Nephron progenitor cell (in vitro differentiated cells): ENCODE results near the gene PCSK6.

ENCODE experiments used
- DNase-seq: peaks from one replicate; pipeline ENCODE4 v3.0.0; 2021
- H3K27ac Mint-ChIP-seq: 2 replicates; pipeline ENCODE4 v1.8.0; 2021; ENCODE audit warnings: mild to moderate bottlenecking, moderate library complexity, mixed read lengths
- H3K27me3 Mint-ChIP-seq: 2 replicates; pipeline ENCODE4 v1.8.0; 2021; ENCODE audit warnings: mild to moderate bottlenecking, low read depth, mixed read lengths; ENCODE audit not compliant: poor library complexity
- H3K36me3 Mint-ChIP-seq: 2 replicates; pipeline ENCODE4 v1.8.0; 2021; ENCODE audit warnings: low read depth, mixed read lengths
- H3K4me1 Mint-ChIP-seq: 2 replicates; pipeline ENCODE4 v1.8.0; 2021; ENCODE audit warnings: mixed read lengths
- H3K4me3 Mint-ChIP-seq: 2 replicates; pipeline ENCODE4 v1.8.0; 2021; ENCODE audit warnings: mild to moderate bottlenecking, moderate library complexity, mixed read lengths
- H3K9me3 Mint-ChIP-seq: 2 replicates; pipeline ENCODE4 v1.8.0; 2021; ENCODE audit warnings: mild to moderate bottlenecking, moderate library complexity, mixed read lengths
- TF ChIP-seq, protein P1 (sequence below): fragments of 200-600 bp; sonication (generic); IDR thresholded peaks from 2 replicates; pipeline ENCODE4 v1.5.0; 2021; ENCODE audit warnings: antibody characterized with exemption

PCSK6 gene

DNA sequence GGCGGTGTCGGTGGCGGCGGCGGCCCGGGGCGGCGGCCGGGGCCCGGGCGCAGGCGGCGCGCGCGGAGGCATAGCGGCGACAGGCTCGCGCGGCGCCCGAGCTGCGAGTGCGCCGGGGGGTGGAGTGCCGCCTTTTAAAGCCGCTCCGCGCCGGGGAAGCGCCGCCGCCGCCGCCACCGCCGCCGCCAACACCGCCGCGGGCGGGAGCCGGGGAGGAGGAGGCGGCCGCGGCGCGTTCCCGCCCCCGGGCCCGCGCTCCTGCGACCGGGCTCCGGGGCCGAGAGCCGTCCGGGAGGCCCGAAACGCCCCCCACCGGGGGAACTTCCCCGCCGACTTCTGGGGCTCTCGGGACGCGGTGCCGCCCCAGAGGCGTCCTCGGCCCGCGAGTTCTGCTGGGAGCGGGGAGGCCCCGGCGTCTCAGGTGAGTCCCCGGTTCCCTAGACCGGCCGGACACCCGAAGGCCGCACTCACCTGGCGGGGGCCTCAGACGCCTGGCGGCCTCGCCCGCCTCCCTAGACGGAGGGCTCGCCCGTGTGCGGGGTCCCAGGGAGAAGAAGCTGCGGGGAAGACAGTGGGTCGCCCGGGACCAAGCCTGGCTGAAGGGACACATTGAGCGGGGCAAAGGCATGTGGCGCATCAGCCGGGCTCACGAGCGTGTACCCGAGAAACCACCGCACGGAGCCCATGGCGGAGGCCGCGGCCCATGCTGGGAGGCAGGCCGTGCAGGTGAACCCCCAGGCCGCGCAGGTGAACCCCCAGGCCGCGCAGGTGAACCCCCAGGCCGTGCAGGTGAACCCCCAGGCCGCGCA lies at the start of gene PCSK6:
Gene PCSK6 (minus strand): TSS at position 109 of the 809 bp plus-strand sequence. CDS start 37 bp downstream, at position 72.
- no peaks in the 10 kb centered on the region for H3K36me3 Mint-ChIP-seq
- H3K27me3 Mint-ChIP-seq, result peaks cover 69% of the 10 kb centered on the region
- no peak within 1 kb of the TSS for H3K27ac Mint-ChIP-seq
- H3K9me3 Mint-ChIP-seq, result peaks cover 7% of the 10 kb centered on the region
- TF ChIP-seq, protein P1, sequence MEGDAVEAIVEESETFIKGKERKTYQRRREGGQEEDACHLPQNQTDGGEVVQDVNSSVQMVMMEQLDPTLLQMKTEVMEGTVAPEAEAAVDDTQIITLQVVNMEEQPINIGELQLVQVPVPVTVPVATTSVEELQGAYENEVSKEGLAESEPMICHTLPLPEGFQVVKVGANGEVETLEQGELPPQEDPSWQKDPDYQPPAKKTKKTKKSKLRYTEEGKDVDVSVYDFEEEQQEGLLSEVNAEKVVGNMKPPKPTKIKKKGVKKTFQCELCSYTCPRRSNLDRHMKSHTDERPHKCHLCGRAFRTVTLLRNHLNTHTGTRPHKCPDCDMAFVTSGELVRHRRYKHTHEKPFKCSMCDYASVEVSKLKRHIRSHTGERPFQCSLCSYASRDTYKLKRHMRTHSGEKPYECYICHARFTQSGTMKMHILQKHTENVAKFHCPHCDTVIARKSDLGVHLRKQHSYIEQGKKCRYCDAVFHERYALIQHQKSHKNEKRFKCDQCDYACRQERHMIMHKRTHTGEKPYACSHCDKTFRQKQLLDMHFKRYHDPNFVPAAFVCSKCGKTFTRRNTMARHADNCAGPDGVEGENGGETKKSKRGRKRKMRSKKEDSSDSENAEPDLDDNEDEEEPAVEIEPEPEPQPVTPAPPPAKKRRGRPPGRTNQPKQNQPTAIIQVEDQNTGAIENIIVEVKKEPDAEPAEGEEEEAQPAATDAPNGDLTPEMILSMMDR, result no peak
- peak; percentile 74 for DNase-seq
- peaks cover 7% of the 10 kb centered on the region for H3K4me1 Mint-ChIP-seq
- H3K4me3 Mint-ChIP-seq, result peak within 1 kb of the TSS; percentile 79

DNA sequence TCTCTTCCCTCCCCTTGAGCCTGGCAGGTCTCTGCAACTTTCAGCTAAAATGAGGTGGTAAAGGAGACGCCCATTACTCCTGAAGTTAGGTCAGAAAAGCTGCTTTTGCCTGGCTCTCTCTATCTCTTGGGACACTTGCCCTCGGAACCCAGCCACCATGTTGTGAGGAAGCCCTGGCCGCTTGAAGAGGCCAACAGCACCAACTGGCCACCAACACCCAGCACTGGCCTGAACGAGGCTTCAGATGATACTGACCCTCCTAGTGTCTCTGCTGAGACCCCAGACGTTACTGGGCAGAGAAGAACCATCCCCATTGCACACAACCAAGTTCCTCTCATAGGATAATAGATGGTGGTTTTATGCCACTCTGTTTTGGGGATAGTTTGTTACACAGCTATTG lies 49.5 kb upstream of the PCSK6 start:
- Mint-ChIP-seq H3K4me3 (no peak overlapping the region), H3K27ac (no peak overlapping the region), H3K9me3 (no peaks in the 10 kb centered on the region), H3K27me3 (peaks cover 4% of the 10 kb centered on the region), H3K36me3 (no peaks in the 10 kb centered on the region), H3K4me1 (peaks cover 29% of the 10 kb centered on the region)
- TF ChIP-seq, protein P1, result no peak
- no peak for DNase-seq

DNA sequence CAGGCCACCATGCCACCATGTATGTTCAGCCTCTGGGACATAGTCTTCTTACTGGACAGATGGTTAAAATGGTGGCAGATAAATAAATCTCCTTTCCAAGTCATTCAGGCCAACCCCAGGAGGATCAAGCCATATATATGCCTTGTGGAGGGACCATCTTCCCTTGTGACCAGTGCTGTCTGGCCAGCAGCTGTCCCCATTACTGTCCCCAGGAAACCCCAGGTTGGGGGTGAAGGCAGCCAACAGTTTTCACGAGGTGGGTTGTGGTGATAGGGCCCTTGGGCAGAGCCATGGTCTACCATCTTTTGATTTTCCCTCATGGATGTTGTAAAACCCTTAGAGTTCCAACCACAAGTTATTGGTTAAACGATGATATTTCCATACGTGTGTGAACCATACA lies 48.7 kb upstream of the PCSK6 start:
- H3K27ac Mint-ChIP-seq, result no peak overlapping the region
- no peak overlapping the region for H3K4me3 Mint-ChIP-seq
- peaks cover 29% of the 10 kb centered on the region for H3K4me1 Mint-ChIP-seq
- peaks cover 4% of the 10 kb centered on the region for H3K27me3 Mint-ChIP-seq
- H3K9me3 Mint-ChIP-seq, result no peaks in the 10 kb centered on the region
- no peaks in the 10 kb centered on the region for H3K36me3 Mint-ChIP-seq
- no peak for DNase-seq
- TF ChIP-seq, protein P1, result no peak

DNA sequence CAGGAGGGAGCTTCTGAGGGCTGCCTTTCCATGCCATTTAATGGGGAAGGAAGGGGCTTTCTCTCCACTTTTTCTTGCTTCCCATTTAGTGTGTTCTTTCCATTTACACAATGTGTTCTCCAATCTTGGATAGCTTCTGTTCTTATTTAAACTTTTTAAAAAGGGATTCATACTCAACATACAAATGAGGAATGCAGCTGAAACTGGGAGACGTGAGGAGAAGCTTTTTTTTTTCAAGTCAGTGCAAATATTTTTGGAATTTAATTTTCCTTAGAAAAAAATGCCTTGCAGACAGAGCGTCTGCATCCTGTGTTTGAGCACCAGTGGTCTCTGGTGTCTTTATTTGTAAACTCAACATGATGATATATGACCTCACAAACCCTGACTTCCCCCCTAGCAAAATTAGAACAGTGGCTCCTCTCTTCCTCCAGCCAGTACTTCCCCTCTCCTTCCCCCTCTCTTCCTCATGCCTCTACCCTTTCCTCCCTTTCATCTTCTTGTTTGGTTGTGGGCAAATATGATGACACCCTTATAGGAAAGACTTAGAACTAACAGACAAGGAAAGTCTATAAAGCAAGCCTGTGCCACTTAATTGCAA lies 48.1 kb upstream of the PCSK6 start:
- Mint-ChIP-seq H3K27ac (no peak overlapping the region), H3K36me3 (no peaks in the 10 kb centered on the region), H3K4me1 (peaks cover 29% of the 10 kb centered on the region), H3K9me3 (no peaks in the 10 kb centered on the region), H3K4me3 (no peak overlapping the region), H3K27me3 (peaks cover 4% of the 10 kb centered on the region)
- TF ChIP-seq, protein P1, result no peak
- DNase-seq, result no peak

DNA sequence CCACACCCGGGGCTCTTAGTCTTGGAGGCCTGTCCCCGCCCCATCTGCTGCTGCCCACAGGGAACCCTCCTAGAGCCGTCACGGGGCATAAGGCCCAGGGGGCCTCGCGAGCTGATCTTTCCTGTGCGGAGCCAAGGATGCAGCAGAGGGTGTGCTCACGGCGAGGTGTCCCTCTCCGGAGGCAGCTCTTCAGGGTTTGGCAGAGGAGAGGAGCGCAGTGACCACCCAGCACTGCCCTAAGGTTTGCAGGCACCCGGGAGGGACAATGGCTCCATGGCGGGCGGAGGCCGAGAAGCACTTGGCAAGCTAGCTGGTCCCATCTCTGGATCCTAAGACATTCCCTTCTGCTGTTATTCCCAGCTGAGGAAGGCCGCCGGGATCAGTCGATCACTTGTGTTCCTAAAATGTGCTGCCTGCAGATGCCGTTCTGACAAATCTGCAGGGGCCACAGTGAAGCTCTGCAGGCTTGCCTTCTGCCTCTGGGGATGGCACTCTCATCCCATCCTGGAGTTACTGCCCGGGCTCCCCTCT lies 47.4 kb upstream of the PCSK6 start:
- H3K4me1 Mint-ChIP-seq, result peaks cover 29% of the 10 kb centered on the region
- no peak overlapping the region for H3K27ac Mint-ChIP-seq
- no peaks in the 10 kb centered on the region for H3K9me3 Mint-ChIP-seq
- H3K27me3 Mint-ChIP-seq, result peaks cover 4% of the 10 kb centered on the region
- TF ChIP-seq, protein P1, result no peak
- H3K36me3 Mint-ChIP-seq, result no peaks in the 10 kb centered on the region
- H3K4me3 Mint-ChIP-seq, result no peak overlapping the region
- DNase-seq, result no peak
